Heart left ventricle (tissue), 16 donors: ENCODE data around the gene LANCL1. TPM values are rescaled to one million over a fixed set of nuclear protein-coding genes. Genes with fewer than 3 reads are reported as not detected.

Source experiments
- ATAC-seq, 4 donors: fragments of 200-7000 bp; cut with Tn5 transposase; one replicate each; pipeline ENCODE4 v1.9.1; 2020 to 2022; ENCODE audit warnings: moderate library complexity in 4 of 4, mild to moderate bottlenecking in 3 of 4, moderate number of reproducible peaks in 1 of 4
- DNase-seq, 5 donors: peaks; one replicate each; pipeline ENCODE4 v3.0.0-alpha.2; 2020
- H3K27ac ChIP-seq, 12 donors: fragments of 200-600 bp; sonication (generic) in 4 of 12; one replicate each; pipeline versions ENCODE4 v1.5.0 to v1.8.0; 2016 to 2022; ENCODE audit warnings: mild to moderate bottlenecking in 2 of 12
- H3K27me3 ChIP-seq, 9 donors: fragments of 200-600 bp; sonication (generic) in 2 of 9; one replicate each; pipeline versions ENCODE4 v1.5.1 to v1.8.0; 2016 to 2022; ENCODE audit warnings: mild to moderate bottlenecking in 3 of 9
- H3K36me3 ChIP-seq, 9 donors: fragments of 200-600 bp; sonication (generic) in 2 of 9; one replicate each; pipeline versions ENCODE4 v1.5.0 to v1.8.0; 2018 to 2022; ENCODE audit warnings: mild to moderate bottlenecking in 2 of 9
- H3K4me1 ChIP-seq, 12 donors: fragments of 200-600 bp; sonication (generic) in 4 of 12; one replicate each; pipeline versions ENCODE4 v1.5.0 to v1.8.0; 2016 to 2022; ENCODE audit warnings: mild to moderate bottlenecking in 3 of 12
- H3K4me3 ChIP-seq, 12 donors: fragments of 200-600 bp; sonication (generic) in 4 of 12; one replicate each; pipeline versions ENCODE4 v1.5.0 to v1.8.0; 2017 to 2022; ENCODE audit warnings: mild to moderate bottlenecking in 9 of 12, moderate library complexity in 4 of 12
- H3K9me3 ChIP-seq, 12 donors: fragments of 200-600 bp; sonication (generic) in 4 of 12; one replicate each; pipeline versions ENCODE4 v1.5.0 to v1.8.0; 2016 to 2022; ENCODE audit warnings: mild to moderate bottlenecking in 1 of 12
- POLR2A ChIP-seq, 2 donors: fragments of 450-650 bp; IDR thresholded peaks; one replicate each; pipeline ENCODE4 v1.6.1; 2017; ENCODE audit warnings: antibody characterized with exemption in 2 of 2, mild to moderate bottlenecking in 2 of 2, moderate library complexity in 2 of 2
- WGBS, 4 donors: extraction: QIAGEN DNeasy Blood & Tissue Kit in 2 of 4; methylation state at CpG; one replicate each; pipeline versions ENCODE4 v1.1.5 to v1.1.7; 2013 to 2018; 5-methylcytosine and 5-hydroxymethylcytosine counted together
- intact Hi-C, 10 donors: fragments of 100-400 bp; cut with DNase I; formaldehyde crosslinking; loops; one replicate each; pipeline versions ENCODE4 v1.11.1 to v1.14.2; 2022
- polyA plus RNA-seq, 2 donors: library from polyadenylated mRNA; stranded (reverse); fragments of 200-250 nt; gene quantifications; one replicate each; pipeline ENCODE4 v1.2.3, GENCODE V29; 2013
- total RNA-seq, 9 donors: library from RNA; depleted of rRNA in 2 of 9; stranded (reverse); fragments of >200 nt in 2 of 9; fragmentation: NEBNext Ultra II Directional in 3 of 9; extraction: Animal tissue kit (Norgen Biotek cat#: 25700) in 3 of 9; gene quantifications; one replicate each; pipeline versions ENCODE4 v1.1.0 to v1.2.4, GENCODE V29; 2016 to 2023
- TF ChIP-seq, protein P1 (sequence below), 12 donors: fragments of 200-600 bp; sonication (generic) in 4 of 12; IDR thresholded peaks; one replicate each; pipeline versions ENCODE4 v1.5.0 to v1.8.0; 2018 to 2022; ENCODE audit warnings: antibody characterized with exemption in 12 of 12, mild to moderate bottlenecking in 5 of 12
- donor health status: ischemic (EF 13 %, LVEDD 7.1; RV severe dilation, severe dysfunction).
- donor health status: healthy with polysubstance abuse.
- donor health status: DM: no; HTN: yes; CAD: no.
- donor health status: DM: no; HTN: no; CAD: no.
- donor health status: ischemic (EF 25% LVEDD 6.9; RV normal size, moderate dysfunction).
- donor health status: ischemic (EF 25% LVEDD 5.7; RV mildly dilated, moderate dysfunction).
- donor health status: healthy.
- donor health status: DM: yes; HTN: yes; CAD: no.
- donor health status: ischemic (EF 35%, LVEDD 5.7; RV mildly dilated, moderate dysfunction).
- donor health status: nonischemic (EF 11% LVEDD 7.7; RV severe dilation, severe dysfunction).
- donor health status: DM: yes; HTN: yes; CAD: no.
- donor health status: PGD.
- donor health status: ischemic (EF 29% LVEDD 5.4; RV normal size, mild dysfunction).
- donor health status: nonischemic (EF 23%, LVEDD 6.1; RV moderate dilation, normal function).

Gene LANCL1
- total and polyA plus RNA-seq, 11 donors: 7.7 to 76.1 (median 44.9) TPM

DNA sequence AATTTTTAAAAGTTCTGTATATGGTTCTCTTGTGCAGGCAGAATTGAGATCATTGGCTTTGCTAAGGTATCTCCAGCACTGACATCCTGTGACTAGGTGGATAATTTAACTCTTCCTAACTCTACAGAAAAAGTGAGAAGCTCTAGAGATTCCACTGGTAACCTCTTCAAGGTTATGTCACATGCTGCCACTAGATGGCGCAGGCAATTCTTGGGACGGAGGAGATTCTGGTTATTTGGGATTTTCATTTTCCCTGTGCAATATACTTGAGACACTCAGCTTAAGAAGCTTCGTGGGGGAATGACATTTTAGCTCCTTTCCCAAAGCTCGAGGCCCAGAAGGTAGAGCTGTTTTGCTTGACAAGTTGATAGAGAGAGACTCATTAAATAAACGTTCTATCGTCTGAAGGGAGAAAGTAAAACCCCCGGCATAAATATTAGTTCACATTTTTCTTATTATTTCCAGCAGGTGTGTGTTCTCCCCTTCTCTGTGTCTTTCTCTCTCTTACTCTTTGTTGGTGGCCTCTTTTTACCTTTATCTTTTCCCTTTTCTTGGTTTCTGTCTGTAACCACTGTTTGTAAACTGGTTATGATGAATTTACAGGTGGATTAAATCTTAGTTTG is 26.6 kb upstream of the LANCL1 start:
- WGBS, 4 donors: 34 to 37% (median 35%) methylated on average over 7 of the region's 7 CpGs
- ATAC-seq (peak in 2 of 4 donors; percentile 34), DNase-seq (peak in 1 of 5 donors; percentile 15)
- Histone ChIP-seq H3K36me3 (no peaks in the 10 kb centered on the region), H3K9me3 (peaks cover 0 to 9% (median 0%) of the 10 kb centered on the region in 12 donors), H3K4me1 (peaks cover 0 to 7% (median 0%) of the 10 kb centered on the region in 12 donors), H3K27ac (no peak overlapping the region), H3K27me3 (no peaks in the 10 kb centered on the region), H3K4me3 (peak overlapping the region in 4 of 12 donors; percentile 11 to 32 (median 24))
- intact Hi-C loops: no loop called here
- no peak for TF ChIP-seq POLR2A (IDR thresholded peaks at IDR 0.05)
- TF ChIP-seq, protein P1, sequence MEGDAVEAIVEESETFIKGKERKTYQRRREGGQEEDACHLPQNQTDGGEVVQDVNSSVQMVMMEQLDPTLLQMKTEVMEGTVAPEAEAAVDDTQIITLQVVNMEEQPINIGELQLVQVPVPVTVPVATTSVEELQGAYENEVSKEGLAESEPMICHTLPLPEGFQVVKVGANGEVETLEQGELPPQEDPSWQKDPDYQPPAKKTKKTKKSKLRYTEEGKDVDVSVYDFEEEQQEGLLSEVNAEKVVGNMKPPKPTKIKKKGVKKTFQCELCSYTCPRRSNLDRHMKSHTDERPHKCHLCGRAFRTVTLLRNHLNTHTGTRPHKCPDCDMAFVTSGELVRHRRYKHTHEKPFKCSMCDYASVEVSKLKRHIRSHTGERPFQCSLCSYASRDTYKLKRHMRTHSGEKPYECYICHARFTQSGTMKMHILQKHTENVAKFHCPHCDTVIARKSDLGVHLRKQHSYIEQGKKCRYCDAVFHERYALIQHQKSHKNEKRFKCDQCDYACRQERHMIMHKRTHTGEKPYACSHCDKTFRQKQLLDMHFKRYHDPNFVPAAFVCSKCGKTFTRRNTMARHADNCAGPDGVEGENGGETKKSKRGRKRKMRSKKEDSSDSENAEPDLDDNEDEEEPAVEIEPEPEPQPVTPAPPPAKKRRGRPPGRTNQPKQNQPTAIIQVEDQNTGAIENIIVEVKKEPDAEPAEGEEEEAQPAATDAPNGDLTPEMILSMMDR (IDR thresholded peaks at IDR 0.05): peak; percentile 60 to 86 (median 78)

DNA sequence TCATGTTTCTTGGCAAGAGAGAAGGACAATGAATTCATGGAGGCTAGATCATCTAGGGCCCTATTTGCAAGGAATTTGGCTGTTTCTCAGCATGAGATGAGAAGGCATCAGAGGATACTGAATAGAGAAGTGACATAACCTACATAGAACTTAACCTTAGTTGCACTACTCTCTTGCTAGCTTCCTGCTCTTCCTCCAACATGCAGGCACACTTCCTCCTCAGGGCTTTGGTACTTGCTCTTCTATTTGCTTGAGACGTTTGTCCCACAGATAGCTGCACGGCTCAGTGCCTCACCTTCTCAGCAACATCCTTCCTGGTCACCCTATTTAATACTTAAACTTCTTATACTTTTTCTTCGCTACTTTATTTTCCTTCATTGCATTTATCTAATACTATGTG is 20.0 kb upstream of the LANCL1 start:
- intact Hi-C loops: no loop called here
- WGBS, 4 donors: 58 to 65% (median 62%) methylated on average over 3 of the region's 3 CpGs
- DNase-seq: no peak
- no peaks in the 10 kb centered on the region for H3K36me3 ChIP-seq
- no peaks in the 10 kb centered on the region for H3K4me1 ChIP-seq
- H3K4me3 ChIP-seq: no peak overlapping the region
- TF ChIP-seq, protein P1 (IDR thresholded peaks at IDR 0.05): no peak
- TF ChIP-seq POLR2A (IDR thresholded peaks at IDR 0.05): no peak
- no peak overlapping the region for H3K27ac ChIP-seq
- peaks cover 0 to 9% (median 0%) of the 10 kb centered on the region in 12 donors for H3K9me3 ChIP-seq
- H3K27me3 ChIP-seq: no peaks in the 10 kb centered on the region
- no peak for ATAC-seq

DNA sequence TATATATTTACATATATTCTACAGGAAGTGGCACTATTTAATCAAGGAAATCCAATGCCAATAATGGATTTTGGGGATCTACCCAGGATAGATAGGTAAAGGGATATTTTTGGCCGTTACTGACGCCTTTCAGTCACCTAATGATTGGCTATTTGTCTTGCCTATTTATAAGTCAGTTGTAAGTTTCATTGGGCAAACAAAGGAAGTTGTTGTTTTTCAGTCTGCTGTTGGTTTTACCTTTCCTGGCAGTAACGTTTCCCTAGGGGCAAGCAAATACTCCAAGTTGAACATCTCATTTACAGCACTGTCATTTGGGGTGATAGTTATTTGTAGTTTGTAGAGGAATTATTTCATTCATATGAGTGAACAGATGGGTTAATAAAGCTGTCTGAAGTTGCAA is 17.0 kb upstream of the LANCL1 start:
- no peak for TF ChIP-seq POLR2A (IDR thresholded peaks at IDR 0.05)
- TF ChIP-seq, protein P1 (IDR thresholded peaks at IDR 0.05): no peak
- Histone ChIP-seq H3K27me3 (no peaks in the 10 kb centered on the region), H3K9me3 (no peaks in the 10 kb centered on the region), H3K4me1 (no peaks in the 10 kb centered on the region), H3K27ac (no peak overlapping the region), H3K36me3 (no peaks in the 10 kb centered on the region), H3K4me3 (no peak overlapping the region)
- DNase-seq (no peak), ATAC-seq (no peak)
- 64 to 72% (median 70%) methylated on average over 3 of the region's 3 CpGs for WGBS, 4 donors
- intact Hi-C loops: no loop called here

DNA sequence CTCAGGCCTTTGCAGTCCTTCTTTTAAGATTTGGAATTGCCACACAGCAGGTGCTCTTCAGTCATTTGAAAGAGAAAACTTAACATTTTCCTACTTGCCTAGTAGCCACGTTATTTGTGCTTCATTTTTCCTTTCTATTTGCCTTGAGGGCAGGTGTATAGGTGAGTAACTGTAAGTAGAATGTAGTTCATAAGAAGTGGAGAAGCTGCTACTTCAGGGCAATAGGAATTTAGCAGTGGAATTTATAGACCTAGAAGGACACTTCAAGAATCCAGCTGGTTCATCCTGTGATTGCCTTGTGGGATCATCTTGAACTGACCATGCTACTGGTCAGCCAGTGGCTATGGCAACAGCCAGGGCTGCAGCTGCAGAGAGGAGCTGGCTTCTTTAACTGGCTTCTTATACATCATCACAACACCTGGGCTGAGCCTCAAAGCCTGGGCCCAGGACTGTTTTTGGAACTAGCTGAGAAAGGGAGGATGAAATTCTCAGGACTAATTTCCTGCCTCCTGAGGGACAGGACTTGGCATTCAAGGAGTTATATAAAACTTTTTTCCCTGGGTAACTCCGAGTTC is 5.1 kb upstream of the LANCL1 start:
- no peak overlapping the region for H3K27ac ChIP-seq
- ATAC-seq (no peak), DNase-seq (no peak)
- intact Hi-C loops: no loop called here
- no peak for TF ChIP-seq POLR2A (IDR thresholded peaks at IDR 0.05)
- TF ChIP-seq, protein P1 (IDR thresholded peaks at IDR 0.05): no peak
- H3K36me3 ChIP-seq: no peaks in the 10 kb centered on the region
- H3K4me3 ChIP-seq: no peak overlapping the region
- no peaks in the 10 kb centered on the region for H3K27me3 ChIP-seq
- H3K9me3 ChIP-seq: peaks cover 0 to 4% (median 0%) of the 10 kb centered on the region in 12 donors
- peaks cover 0 to 10% (median 2%) of the 10 kb centered on the region in 12 donors for H3K4me1 ChIP-seq
- 21 to 41% (median 36%) methylated on average over 2 of the region's 2 CpGs for WGBS, 4 donors
